HG03025 (cell line): Measurements from ENCODE around the gene CD6.

Experiments
- ATAC-seq: cut with Tn5 transposase; IDR thresholded peaks from one replicate; pipeline ENCODE4 v1.9.1; 2021; ENCODE audit warnings: mild to moderate bottlenecking, moderate library complexity; ENCODE audit not compliant: unreplicated experiment, low FRiP score

Gene CD6

DNA sequence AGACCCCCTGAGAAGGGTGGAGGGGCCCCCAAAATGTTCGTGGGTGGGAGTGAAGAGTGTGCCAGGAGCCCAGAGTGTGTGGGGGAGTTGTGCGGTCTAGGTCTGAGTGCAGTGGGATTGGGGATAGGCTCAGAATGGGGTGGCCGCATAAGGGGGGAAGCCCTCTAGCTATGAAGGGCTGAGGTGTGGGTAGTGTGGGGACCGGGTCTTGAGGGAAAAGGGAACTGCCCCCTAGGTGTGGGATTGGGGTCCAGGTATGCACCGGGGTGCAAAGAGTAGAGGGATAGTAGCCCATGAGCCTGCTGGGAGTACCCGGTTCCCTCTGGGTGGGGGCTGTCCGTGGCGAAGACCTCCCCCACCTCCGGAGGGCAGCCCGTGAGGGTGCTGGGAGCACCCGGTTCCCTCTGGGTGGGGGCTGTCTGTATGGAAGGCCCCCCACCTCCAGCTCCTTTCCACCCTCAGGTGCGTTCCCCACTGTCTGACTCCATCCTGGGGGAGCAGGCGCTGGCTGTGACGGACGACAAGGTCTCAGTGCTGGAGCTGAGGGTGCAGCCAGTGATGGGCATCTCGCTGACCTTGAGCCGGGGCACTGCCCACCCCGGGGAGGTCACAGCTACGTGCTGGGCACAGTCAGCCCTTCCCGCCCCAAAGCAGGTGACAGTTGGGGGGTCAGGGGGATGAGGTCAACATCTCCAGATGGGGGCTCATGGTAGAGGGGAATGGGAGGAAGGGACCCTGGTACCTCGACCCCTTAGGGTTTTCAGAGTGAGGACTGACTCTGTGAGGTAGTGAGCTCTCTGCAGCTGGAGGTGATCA, 36.5 kb upstream of the CD6 start:
- ATAC-seq, result no peak

DNA sequence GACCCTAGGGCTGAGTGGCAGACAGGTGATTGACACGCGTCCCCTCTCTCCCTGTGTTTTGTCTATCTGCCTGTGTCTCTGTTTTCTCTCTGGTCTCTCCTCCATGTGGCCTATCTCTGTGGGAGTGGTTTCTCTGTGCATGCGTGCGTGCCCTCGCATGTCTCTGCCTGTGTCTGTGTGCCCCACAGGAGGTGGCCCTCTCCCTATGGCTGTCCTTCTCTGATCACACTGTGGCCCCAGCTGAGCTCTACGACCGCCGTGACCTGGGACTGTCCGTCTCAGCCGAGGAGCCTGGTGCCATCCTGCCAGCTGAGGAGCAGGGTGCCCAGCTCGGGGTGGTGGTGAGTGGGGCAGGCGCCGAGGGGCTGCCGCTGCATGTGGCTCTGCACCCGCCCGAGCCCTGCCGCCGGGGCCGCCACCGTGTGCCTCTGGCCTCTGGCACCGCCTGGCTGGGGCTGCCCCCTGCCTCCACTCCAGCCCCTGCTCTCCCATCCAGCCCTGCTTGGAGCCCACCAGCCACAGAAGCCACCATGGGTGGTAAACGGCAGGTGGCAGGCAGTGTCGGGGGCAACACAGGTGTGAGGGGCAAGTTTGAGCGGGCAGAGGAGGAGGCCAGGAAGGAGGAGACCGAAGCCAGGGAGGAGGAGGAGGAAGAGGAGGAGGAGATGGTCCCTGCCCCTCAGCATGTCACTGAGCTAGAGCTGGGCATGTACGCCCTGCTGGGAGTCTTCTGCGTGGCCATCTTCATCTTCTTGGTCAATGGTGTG, 35.6 kb upstream of the CD6 start:
- ATAC-seq, result no peak

DNA sequence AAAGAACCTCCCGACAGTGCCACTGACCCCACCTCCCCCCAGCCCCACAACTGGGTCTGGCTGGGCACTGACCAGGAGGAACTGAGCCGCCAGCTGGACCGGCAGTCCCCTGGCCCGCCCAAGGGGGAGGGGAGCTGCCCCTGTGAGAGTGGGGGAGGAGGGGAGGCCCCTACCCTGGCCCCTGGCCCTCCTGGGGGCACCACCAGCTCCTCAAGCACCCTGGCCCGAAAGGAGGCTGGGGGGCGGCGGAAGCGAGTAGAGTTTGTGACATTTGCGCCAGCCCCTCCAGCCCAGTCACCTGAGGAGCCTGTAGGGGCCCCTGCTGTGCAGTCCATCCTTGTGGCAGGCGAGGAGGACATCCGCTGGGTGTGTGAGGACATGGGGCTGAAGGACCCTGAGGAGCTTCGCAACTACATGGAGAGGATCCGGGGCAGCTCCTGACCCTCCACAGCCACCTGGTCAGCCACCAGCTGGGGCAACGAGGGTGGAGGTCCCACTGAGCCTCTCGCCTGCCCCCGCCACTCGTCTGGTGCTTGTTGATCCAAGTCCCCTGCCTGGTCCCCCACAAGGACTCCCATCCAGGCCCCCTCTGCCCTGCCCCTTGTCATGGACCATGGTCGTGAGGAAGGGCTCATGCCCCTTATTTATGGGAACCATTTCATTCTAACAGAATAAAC, 34.9 kb upstream of the CD6 start:
- no peak for ATAC-seq

DNA sequence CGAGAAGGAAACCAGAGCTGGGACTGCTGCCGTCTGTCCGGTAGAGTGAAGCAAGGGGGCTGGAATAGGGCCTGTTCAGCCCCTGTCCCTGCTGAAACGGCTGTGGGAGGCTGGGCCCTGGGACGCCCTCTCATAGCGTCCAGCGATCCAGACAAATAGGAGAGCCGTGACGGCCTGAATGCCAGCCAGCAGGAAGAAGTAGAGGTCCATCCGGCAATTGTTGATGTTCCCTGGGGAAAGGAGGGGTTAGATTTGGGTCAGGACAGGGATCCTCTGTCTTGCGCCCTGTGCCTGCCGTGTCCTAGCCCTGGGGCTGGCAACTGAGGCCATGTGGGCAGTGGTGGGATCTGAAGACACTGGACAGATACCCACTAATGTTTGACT, 34.3 kb upstream of the CD6 start:
- ATAC-seq, result no peak

DNA sequence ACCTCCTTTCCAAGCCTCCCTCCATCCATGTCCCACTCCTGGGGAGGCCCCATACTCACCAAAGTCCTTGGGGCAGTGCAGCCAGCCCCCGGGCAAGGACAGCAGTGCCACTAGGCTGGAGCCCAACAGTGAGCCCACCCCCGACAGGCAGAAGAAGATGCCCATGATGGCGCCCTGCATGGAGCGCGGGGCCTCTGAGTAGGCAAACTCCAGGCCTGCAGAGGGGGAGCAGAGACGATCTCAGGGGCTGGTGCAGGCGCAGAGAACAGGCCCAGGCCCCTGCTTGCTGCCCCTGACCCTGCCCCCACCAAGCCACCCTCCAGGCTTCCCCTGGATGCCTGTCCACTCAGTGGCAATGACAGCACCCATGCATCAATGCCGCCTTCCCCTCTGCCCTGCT, 33.7 kb upstream of the CD6 start:
- ATAC-seq, result no peak

DNA sequence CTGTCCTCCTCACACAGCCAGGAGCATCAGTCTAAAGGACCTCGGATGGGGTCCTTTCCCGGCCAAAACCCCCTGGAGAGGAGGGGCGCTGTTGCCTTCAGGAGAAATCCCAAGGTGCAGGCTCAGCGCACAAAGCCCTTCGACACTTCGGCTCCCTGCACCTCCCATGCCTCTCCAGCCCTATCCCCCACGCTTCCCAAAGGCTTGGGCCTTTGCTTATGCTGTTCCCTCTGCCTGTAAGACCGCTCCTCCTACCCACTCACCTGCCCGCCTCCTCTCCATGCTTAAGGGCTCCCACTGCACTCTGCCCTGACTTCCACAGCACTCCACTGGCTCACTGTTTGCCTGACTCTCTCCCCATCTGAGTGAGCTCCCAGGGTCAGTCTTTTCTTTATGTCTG, 33.0 kb upstream of the CD6 start:
- ATAC-seq, result no peak

DNA sequence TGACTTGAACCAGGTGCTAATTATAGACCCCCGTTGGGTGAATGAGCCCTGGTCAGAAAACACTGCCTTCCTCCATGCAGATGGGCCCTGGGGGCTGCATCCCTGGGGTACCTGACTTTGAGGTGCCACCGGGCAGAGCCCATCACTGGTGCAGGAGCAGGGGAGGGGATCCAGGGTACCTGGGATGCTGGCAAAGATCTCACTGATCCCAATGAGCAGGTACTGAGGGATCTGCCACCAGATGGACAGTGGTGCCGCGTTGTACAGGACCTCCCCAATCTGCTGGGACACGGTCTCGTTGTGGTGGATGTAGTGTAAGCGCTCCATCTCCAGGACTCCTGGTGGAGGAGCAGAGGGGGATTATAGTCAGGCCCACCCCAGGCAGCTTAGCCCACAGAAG, 32.2 kb upstream of the CD6 start:
- ATAC-seq, result no peak

DNA sequence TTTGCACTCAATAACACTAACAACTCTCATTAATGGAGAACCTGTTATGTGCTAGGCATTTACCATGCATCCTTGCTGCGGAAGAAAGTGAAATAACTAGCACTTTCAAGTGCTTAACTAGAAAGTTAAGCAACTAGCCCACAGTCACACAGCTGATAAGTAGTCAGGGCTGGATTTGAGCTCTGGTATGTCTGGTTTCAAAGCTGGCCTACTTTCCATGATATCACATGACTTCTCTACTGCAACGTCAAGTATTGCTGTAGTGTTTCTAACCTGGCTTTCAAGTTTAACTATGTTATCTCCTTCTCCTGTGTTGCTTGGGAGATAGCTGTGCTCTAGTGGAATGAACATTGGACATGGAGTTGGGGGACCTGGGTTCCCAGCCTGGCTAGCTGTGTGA, 31.6 kb upstream of the CD6 start:
- no peak for ATAC-seq

DNA sequence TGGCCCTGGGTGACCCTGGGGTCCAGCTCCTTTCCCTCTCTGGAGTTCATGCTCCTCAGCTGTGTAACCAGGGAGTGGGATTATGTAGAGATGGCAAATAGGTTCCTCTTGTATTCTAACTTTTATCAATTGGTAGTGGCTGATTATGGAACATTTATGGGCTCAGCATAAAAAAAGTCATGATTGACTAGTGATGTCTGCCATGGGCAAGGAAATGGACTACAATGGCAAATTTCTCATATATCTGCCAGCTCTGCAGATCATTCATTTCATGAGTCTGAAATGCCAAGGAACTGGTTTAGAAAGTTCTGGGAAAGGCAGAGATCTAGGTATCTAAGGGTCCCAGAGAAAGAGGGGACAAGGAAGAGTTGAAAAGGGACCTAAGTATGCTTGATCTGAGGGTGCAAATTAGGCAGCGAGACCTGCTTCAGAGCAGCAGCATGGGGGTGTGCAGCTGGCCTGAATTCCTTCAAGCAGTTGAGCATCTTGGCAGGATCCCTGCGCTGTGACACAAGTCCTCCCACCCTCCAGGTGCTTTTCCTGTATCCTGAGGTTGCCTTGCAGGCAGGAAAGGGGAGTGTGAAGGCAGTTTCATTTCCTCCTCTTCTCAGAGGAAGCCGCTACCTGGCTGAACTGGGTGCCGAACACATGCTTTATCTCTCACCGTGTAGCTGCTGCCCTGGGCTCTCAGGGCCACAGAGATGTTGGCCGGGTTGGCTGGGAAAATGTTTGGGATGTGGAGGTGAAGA, 29.9 kb upstream of the CD6 start:
- no peak for ATAC-seq

DNA sequence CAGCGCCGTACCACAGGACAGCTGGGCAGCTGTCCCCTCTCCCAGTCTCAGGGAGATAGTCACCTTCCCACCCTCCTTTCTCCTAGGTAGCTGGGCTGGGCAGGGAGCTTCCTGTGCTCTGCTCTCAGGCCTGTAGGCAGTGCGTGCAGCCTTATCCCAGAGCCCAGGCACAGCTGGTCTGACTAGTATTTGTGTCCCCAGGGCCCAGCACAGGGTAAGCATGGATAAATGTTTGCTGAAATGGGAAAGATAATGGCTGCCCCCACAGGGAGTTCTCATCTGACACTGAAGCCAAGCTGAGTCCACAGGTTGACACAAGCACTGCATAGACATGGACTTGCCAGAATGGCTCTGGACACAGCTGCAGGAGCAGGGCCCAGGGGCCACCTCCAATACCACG, 29.3 kb upstream of the CD6 start:
- no peak for ATAC-seq

DNA sequence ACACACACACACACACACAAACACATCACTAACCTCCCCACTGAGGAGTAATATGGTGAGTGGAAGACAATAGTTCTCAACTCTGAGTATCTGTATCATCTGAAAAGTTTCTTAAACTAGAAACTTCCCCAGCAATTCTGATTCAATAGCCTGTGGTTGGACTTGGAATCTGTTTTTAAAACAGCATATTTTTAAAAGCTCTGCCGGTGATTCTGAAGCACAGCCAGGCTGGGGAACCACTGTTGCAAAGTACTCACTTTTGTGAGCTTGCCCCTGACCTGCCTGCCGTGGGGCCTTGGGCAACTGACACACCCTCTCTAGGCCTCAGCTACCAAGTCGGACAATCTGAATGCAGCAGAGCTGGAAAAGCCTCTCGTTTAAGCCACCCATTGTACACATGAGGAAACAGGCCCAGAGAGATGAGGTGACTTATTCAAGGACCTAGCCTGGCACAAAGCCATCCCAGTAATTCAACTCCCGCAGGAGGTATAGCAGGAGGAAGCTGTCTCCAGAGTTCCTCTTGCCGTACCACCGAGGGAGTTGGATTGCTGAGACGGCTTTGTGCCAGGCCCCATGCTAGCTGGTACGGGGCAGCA, 28.4 kb upstream of the CD6 start:
- no peak for ATAC-seq

DNA sequence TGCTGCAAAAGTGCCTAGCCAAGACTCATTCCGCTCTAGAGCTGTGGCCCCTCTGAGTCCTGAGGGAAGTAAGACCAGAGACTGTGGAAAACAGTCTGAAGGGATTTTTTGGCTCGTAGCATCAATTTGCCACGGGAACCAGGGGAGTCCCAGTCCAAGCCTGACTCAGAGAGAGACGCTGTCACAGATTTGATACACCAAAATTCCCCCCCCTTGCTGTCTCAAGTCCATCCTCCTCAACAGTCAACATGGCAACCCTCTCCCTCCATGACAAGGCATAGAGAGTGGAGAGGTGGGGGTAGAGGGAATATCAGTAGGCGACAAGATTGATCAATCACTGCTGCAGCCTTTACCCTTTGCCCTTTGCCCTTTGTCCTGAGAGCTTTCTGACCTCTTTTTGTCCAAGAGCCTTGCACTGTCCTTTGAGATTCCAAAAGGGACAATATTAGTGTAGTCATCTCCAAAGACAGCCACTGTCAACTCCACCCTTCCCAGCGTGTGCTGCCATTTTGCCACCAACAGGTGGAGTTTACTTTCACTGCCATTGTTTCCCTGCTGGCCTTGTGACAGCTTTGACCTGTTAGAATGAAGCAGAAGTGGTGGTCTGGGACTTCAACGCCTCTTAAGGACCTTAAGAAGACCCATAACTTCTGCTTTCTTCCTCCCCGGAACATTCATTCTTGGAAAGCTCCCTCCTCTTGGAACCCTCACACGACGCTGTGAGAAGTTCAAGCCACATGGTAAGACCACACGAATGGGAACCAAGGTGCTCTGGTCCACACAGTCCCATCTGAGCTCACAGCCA, 26.8 kb upstream of the CD6 start:
- ATAC-seq, result no peak

DNA sequence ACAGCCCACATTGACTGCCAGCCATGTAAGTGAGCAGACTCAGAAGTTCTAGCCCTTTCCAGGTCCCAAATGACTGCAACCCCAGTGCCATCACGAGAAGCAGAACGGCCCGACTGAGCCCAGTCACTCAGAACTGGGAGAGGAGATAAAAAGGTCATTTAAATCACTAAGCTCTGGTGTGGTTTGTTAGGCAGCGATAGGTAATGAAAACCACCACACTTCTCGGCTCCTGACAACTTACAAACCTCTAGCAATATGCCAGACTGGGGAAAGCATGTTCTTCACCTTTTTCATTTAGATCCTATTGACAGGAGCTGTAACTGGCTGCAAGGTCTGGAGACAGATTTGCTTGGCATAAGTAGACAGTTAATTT, 26.2 kb upstream of the CD6 start:
- ATAC-seq, result no peak

DNA sequence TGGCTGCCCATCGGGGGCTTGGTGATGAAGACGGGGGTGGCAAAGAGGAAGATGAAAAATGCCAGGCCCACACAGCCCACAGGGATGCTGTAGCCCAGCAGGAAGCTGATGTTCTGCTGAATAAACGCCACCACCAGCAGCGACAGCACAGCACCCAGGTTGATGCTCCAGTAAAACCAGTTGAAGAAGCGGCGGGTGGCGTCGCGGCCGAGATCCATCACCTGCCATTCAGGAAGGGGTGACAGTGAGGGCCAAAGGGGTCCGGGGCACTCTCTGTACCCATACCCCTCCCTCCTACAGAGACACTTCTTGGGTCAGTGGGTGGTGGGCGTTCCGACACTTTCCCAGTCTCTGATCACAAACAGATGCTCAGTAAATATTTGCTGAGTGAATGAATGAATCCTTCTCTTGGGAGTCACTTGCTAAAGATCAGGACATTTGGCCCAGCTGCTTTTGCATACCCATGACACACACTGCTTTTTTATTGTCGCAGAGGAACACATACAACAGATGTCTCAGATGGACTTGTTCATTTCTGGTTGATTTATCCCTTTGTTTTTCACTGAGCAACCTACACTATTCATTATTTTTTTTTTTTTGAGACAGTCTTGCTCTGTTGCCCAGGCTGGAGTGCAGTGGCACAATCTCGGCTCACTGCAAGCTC, 24.7 kb upstream of the CD6 start:
- ATAC-seq, result no peak

DNA sequence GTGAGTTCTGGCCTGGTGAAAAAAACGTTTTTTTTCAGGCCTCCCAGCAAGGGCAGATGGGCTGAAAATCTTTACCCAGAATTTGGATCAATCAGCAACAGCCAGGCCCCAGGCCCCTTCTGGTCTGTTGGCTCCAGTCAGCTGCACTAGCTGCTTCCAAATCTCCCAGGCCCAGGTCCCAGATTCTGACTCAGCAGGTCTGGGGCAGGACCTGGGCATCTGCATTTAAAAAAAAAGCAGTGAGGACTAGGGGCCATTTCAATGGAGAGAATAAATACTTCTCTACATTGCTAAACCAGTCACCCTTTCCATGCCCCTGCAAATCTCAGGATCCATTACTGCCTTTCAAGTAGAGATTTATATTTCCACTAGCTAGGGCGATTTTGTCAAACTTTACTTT, 23.8 kb upstream of the CD6 start:
- ATAC-seq, result no peak

DNA sequence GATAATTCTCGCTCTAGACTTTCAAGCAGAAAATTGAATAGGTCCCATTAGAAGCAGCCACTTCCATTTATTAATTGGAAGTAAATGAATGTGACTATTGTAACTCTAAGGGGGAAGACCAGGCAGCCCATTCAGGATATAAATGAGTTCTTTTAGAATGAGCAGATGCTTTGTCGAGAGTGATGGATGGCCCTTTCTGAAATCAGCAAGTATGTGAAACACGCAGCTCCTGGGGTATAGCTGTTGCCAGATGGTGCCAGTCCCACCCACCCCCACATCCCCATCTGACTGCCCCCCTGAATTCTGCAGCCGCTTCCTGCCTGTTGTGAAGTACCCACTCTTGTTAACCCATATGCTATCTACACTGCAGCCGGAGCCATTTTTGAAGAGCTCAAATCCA, 23.2 kb upstream of the CD6 start:
- no peak for ATAC-seq

DNA sequence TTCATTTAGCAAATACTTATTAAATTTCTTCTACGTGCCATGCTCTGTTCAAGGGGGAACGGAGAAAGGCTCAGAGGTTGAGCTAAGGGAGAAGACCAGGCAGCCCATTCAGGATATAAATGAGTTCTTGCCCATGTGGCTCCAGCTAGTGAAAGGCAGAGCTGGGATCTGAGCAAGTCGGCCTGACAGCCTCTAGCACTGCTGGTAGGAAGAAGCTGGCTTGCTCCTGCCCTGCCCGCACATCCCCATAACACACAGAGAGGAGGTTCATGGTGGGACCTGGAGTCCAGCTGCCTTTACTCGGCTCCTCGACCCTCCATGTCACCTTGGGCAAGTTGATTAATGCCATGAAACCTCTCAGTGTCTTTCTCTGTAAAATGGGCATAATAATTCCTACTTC, 21.5 kb upstream of the CD6 start:
- no peak for ATAC-seq

DNA sequence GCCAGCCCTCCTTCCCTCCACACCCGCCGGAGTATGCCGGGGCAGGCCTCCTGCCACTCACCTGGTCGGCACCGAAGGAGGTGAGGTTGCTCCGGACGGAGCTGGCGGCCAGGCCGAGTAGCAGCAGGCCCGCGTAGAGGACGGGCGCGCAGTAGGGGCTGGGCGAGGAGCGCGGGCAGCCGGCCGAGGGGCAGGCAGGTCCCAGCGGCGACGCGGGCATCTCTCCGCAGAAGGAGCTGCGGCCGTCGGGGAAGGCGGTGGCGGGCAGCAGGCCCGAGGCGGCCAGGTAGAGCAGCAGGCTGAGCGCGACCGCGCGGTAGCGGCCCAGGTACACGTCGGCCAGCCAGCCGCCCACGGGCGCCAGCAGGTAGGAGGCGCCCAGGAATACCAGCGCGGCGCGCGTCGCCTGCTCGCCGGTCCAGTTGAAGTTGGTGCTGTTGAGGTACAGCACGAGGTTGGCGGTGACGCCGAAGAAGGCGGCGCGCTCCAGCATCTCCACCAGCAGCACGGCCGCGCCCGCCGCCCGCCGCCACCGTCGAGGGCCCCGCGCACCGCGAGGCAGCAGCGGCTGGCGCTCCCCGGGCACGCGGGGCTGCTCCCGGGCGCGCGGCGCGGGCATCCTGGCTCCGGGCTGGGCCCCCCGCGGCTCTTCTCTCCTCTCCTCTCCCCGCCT, 20.4 kb upstream of the CD6 start:
- ATAC-seq, result no peak

DNA sequence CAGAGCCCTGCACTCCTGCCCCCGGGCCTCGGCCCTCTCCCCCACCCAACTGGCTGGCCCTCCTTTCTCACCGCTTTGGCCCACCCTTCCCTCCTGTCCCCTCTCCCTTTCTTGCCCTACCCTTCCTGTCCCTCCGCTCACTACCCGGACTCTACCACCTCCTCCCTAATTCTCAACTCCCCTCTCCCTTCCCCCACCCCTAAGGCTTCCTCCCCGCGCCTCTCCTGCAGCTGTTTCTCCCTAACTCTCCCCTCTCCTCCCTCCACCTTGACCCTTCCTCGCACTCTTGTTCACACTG, 19.9 kb upstream of the CD6 start:
- no peak for ATAC-seq
